NCI-H1105 (cell line): ENCODE results near the gene R3HDM1.
A peak's percentile ranks its signal among the peaks of the same experiment; 100 is the strongest.
"Not testable (repeated sequence)": the region's sequence is repeated elsewhere in the genome, so short reads cannot be mapped to it uniquely, and the experiment has no call there.

Source experiments
- DNase-seq: peaks from one replicate; lab custom pipeline; 2025; lab: John Stamatoyannopoulos, UW

R3HDM1 gene

DNA sequence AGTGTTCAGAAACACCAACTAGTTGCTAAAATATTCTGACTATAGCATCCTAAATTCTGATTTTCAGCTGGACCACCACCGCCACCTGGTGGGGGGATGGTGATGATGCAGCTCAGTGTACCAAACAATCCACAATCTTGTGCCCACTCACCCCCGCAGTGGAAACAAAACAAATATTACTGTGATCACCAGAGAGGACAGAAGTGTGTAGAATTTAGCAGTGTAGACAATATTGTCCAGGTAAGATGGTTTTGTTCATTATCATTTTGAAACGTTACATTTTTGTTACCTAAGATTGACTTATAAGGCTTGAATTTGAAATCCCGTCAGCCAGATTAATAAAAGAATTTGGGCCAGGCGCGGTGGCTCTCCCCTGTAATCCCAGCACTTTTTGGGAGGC, 178.7 kb downstream of the R3HDM1 start:
- DNase-seq = peak; percentile 27

DNA sequence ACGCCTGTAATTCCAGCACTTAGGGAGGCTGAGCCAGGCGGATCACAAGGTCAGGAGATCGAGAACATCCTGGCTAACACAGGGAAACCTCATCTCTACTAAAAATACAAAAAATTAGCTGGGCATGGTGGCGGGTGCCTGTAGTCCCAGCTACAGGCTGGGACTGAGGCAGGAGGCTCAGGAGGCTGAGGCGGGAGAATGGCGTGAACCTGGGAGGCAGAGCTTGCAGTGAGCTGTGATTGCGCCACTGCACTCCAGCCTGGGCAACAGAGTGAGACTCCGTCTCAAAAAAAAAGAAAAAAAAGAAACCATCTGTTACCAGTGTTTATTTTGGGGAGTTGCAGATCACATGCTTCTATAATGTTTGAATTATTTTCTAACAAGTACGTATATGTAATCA, 183.8 kb downstream of the R3HDM1 start:
- DNase-seq = not testable (repeated sequence)

DNA sequence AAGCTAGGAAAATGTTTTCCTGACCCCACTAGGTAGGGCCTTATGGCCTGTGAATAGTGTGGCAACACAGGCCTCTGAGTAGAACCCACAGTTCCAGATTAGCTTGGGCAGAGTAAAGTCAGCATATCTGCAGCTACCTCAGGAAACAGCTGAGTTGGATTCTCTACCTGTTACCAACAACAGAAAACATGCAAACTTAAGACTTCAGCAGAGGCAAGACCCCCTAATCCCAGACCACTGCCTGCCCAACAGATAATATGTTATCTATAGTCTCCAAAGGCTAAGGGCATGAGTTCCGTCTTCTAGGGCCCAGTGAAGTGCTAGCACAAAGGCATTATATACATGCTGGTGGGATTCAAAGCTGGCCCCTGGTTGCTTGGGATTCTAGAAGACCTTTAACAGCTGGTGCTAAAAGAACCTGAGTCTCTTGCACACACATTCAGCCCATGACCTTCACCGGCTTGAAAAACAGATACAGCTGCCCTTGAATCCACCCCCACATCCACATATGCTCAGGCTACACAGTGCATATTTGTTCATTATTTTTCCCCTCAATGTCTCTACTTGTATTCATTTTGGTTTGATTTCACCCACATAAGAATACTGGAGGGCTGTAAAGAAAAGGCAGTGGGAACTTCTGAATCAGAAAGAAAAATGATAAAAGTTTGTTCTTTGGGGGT, 196.9 kb downstream of the R3HDM1 start:
- DNase-seq = no peak

- no peak for DNase-seq
Observed at GRCh38 chr2:135732561-135732960, 201.3 kb downstream of the R3HDM1 start.

GRCh38 chr2:135733045-135733444, 201.8 kb downstream of the R3HDM1 start:
- no peak for DNase-seq

DNA sequence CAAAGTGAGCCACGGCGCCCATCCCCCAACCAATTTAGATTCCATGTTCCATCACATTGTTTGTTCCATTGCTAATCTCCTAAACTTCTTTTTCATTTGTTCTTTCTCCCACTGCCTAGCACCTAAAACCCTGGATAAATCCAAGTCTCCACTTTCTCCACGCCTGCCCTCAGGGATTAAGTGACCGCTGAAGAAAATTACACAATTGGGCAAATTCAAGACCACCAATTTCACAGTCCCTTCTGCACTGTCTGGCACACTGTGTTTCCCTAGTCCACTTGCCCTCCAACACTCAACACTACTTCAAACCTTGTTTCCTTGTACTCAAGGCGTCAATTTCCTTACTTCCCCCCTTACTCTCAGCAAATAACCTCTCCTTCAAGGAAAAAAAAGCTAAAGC, 205.3 kb downstream of the R3HDM1 start:
- no peak for DNase-seq

DNA sequence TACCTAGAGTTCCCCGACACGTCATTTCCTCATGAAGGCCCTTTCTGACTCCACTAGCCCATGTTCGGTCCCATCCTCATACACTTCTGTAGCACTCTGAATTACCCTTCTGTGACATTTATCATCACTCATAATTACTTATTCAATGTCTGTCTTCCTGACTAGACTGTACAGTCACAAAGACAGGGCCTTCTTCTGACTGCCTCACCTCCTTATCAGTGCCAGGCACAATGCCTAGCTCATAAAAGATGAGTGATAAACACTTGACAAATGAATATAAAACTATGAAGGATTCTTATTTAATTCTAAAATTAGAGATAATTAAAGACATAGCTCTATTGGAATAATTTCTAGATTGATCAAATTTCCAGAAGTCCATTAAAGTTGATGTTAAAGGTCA, 208.9 kb downstream of the R3HDM1 start:
- DNase-seq = no peak

- no peak for DNase-seq
Observed at GRCh38 chr2:135741043-135741394, 209.7 kb downstream of the R3HDM1 start.

GRCh38 chr2:135741395-135742324, 210.4 kb downstream of the R3HDM1 start, which contains the start of gene UBXN4:
TSS of gene UBXN4 (plus strand) at chr2:135741855. CDS start at chr2:135741930, 75 bp downstream.
- peak; percentile 96 for DNase-seq

- peak; percentile 38 for DNase-seq
Observed at GRCh38 chr2:135742325-135742757, 211.1 kb downstream of the R3HDM1 start.

GRCh38 chr2:135743860-135744259, 212.6 kb downstream of the R3HDM1 start:
- DNase-seq = no peak

DNA sequence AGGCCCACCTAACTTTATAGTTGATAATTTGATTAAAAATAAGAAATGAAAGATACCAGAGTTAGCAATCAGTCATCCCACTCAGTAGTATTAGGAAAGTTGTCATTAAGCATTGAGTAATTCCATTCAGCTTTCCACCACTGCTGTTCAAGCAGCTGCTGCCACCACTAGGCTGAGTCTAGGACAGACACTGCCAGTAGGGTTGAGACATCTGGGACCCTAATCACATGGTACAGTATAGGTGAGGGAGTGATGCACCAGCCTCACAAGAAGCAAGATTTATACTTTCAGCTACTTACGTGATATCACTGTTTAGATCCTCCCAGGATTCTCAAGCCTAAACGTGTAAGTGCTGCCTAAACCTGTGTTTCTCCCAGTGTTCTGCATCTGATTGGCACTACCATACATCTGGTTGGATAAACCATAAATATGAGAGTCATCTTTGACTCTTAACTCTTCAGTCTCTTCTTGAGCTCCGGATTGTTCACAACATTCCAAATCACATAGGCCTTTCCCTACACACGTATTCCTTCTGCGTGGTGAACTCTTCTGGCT, 213.6 kb downstream of the R3HDM1 start:
- no peak for DNase-seq

GRCh38 chr2:135745545-135745944, 214.3 kb downstream of the R3HDM1 start:
- no peak for DNase-seq

DNA sequence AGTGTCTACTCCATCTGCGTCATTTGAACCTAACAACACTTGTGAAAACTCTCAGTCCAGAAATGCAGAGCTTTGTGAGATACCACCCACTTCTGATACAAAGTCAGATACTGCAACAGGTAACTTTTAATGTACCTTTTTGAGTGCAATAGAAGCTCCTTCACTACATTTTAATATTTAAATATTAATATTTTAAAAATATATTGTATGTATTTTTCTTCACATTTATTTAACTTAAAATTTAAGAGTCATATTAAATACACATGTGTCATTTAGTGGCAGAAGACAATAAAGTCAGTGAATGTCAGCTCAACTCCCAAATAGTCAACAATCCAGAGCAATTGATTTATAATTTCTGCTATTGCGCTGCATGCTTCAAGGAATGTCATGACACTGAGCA, 224.3 kb downstream of the R3HDM1 start:
- DNase-seq = no peak

GRCh38 chr2:135756692-135757091, 225.4 kb downstream of the R3HDM1 start:
- DNase-seq = no peak

DNA sequence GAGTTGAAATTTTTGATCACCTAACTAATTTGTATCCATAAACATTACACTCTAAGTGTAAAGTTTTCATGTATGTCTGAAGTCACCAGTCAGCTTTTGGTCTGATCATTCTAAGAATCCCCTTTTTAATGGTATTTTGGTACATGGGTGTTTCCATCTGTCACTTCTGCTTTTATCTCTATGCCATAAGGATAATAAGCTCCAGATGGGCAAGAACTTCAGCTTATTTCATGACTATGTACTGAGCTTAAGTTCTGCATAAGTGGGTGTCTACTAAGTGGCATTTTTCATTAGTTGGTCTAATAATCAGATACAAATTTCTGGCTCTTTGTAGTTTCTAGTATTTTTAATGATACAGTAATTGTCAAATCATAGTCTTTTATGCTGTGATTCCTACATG, 230.7 kb downstream of the R3HDM1 start:
- DNase-seq = no peak

DNA sequence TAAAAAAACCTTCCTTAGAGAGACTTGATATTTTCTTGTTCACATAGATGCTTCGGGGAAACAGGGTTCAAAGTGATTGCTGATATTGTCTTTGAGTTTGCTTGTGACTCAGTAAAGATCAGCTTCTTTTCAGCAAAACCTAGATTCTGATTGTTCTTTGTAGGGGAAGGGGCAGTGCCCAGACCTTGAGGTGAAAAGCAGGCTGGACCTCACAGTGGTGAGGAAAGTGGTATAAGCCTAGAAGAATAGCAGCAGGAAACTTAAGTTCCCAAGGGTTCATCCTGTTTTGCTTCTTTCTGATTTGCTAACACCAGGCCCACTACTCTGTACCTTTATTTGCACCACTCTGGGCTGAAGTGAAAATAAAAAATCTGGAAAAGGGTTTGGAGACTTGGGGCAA, 231.2 kb downstream of the R3HDM1 start:
- DNase-seq = no peak

DNA sequence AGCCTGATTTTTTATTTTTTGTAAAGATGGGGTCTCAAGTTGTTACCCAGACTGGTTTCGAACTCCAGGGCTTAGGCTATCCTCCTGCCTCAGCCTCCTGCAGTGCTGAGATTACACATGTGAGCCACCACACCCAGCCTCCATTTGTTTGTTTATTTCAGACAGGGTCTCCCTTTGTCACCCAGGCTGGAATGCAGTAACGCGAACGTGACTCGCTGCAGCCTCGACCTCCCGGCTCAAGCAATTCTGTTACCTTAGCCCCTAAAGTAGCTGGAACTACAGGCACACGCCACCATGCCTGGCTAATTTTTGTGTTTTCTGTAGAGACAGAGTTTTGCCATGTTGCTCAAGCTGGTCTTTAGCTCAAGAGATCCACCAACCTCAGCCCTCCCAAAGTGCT, 237.6 kb downstream of the R3HDM1 start:
- DNase-seq = no peak

- no peak for DNase-seq
Observed at GRCh38 chr2:135773319-135773718, 242.0 kb downstream of the R3HDM1 start.

DNA sequence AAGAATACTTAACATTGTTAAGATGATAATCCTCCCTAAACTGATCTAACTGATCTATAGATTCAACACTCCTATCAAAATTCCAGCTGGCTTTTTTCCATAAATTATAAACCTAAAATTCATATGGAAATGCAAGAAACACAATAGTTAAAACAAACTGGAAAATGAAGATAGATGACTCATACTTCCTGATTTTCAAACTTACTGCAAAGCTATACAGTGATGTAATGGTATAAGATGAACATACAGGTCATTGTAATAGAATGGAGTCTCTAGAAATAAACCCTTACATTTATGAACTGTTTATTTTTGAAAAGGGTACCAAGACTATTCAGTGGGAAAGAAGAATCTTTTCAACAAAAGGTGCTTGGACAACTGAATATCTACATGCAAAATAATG, 242.6 kb downstream of the R3HDM1 start:
- DNase-seq = no peak
